GM13977 (cell line): ENCODE results near the gene FBXL17.

ENCODE experiments used
- DNase-seq: peaks from one replicate; pipeline ENCODE4 v3.0.0; 2012; ENCODE audit warnings: low spot score
- CTCF ChIP-seq: IDR thresholded peaks from 2 replicates; pipeline ENCODE4 v1.5.1; 2012; ENCODE audit warnings: mild to moderate bottlenecking, control low read depth; ENCODE audit not compliant: insufficient read depth; ENCODE audit errors: extremely low read depth, missing control alignments
- in situ Hi-C: fragments of 300-500 bp; cut with MboI; formaldehyde crosslinking; loops from one replicate; pipeline ENCODE4 v1.12.0; 2022; ENCODE audit warnings: low sequenced_read_pairs, low pct_unique_long_range_greater_than_20kb, mixed read lengths, inconsistent platforms; ENCODE audit not compliant: unreplicated experiment

FBXL17 gene

GRCh38 chr5:107821288-107821687, 560.6 kb downstream of the FBXL17 start:
- no peak for DNase-seq
- no peak for TF ChIP-seq CTCF
- in situ Hi-C loops, result no loop called here

GRCh38 chr5:107820429-107820828, 561.5 kb downstream of the FBXL17 start:
- no peak for TF ChIP-seq CTCF
- in situ Hi-C loops, result no loop called here
- DNase-seq, result no peak

GRCh38 chr5:107817951-107818350, 563.9 kb downstream of the FBXL17 start:
- no peak for TF ChIP-seq CTCF
- in situ Hi-C loops, result no loop called here
- no peak for DNase-seq

GRCh38 chr5:107817436-107817835, 564.5 kb downstream of the FBXL17 start:
- TF ChIP-seq CTCF, result no peak
- no peak for DNase-seq
- in situ Hi-C loops, result no loop called here

GRCh38 chr5:107815109-107815508, 566.8 kb downstream of the FBXL17 start:
- no peak for TF ChIP-seq CTCF
- DNase-seq, result no peak
- in situ Hi-C loops, result no loop called here

GRCh38 chr5:107814183-107814827, 567.6 kb downstream of the FBXL17 start:
- DNase-seq, result no peak
- in situ Hi-C loops, result no loop called here
- TF ChIP-seq CTCF, result no peak
